ENCODE results near the gene ZFR2.

ZFR2 gene

DNA sequence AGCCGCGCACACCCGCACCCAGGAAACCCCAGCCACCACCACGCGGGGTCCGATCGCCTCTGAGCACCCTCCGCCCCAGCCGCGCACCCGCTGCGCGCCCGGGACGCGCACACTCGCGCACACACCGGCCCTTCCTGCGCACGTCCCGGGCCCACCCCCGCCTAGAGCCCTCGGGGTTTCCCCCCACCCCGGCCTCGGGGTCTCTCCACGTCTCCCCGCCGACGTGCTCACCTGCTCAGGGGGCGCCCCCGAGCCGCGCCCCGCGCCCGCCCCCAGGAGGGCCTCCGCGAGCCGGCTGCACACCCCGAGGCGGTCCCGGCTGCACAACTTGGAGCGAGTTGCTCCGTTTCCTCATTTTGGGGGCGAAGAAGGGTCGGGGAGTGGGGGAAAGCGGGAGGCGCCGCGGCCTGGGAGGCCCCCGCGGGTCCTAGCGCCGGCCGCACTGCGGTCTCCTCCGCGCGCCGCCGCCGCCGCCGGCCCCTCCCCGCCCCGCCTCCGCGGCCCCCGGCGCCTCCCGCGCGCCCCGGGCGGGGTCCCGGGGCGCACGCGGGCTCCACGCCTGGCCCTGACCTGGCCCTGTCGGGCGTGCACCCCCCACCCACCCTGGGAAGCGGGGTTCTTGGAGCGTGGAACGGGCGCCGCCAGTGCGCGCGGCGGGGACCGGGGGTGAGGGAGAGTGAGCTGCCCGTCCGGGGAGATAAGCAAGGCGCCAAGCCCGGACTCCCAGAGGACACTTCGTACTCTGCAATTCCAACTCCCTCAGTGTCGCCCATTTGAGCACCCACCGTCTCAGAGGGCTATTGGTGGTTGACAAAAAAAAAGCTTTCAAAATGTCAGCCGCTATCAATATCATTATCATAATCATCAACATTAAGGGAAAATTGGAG lies 82.7 kb downstream of the ZFR2 start, which contains the start of gene MATK:
MATK (minus strand) TSS at position 444 of the 887 bp plus-strand sequence. CDS start 1,246 bp downstream, outside the sequence.
- DNase-seq (ENCODE audit: low spot score): no peak

DNA sequence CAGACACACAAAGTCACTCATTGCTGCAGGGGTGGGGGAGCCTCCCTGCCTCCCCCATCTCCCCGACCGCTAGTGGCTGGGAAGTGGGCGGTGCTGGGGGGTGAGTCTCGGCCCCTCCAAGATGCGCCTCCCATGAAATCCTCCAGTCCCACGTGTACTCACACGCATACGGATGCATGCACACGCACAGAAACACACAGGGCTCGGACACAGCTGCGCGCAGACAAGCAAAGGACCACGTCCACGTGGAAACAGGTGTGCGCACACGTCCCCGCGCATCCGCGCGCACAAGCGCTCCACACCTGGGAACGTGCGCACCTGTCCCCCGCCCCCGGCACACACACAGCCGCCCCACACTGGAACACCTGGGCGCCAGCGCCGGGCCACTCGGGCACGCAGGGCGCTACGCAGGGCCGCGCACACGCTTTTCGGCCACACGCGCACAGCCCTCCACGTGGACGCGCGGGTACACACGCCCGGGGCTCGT lies 83.3 kb downstream of the ZFR2 start:
- no peak for DNase-seq (ENCODE audit: low spot score)

DNA sequence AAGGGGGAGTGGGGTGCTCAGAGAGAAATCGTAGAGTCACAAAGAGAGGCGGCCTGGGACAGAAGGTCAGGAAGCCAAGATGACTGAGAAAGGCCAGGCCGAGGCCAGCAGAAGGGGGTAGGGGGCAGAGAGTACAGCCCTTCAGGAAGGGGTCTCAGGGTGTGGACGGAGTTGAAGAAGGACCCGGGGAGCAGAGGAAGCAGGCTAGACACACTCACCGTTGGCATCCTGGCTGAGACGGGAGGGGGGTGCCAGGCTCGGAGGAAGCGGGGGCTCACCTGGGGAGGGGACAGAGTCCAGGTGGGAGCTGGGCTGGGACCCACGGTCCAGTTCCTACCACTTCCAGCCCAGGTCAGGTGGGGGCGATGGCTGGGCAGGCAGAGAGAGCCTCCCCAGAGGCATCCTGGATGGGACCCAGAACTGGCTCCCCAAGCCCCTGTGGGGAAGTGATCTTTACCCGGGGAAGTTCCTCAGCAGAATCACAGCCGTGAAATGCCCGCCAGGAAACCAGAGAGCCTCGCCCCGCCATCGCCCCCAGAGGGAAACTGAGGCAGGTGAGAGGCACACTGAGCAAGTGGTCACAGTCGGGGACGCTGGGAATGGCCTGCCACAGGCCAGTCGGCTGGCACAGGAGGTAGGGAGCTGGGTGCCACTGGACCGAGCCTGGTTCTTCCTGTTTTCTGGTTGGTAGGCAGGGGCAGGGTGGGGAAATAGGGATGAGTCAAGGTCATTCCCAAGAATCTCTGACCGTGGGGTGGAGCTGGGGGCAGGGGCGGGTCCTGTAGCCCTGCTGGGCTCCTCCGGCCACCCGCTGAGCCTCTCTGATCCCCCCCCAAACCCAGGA lies 84.0 kb downstream of the ZFR2 start:
- DNase-seq (ENCODE audit: low spot score): no peak

DNA sequence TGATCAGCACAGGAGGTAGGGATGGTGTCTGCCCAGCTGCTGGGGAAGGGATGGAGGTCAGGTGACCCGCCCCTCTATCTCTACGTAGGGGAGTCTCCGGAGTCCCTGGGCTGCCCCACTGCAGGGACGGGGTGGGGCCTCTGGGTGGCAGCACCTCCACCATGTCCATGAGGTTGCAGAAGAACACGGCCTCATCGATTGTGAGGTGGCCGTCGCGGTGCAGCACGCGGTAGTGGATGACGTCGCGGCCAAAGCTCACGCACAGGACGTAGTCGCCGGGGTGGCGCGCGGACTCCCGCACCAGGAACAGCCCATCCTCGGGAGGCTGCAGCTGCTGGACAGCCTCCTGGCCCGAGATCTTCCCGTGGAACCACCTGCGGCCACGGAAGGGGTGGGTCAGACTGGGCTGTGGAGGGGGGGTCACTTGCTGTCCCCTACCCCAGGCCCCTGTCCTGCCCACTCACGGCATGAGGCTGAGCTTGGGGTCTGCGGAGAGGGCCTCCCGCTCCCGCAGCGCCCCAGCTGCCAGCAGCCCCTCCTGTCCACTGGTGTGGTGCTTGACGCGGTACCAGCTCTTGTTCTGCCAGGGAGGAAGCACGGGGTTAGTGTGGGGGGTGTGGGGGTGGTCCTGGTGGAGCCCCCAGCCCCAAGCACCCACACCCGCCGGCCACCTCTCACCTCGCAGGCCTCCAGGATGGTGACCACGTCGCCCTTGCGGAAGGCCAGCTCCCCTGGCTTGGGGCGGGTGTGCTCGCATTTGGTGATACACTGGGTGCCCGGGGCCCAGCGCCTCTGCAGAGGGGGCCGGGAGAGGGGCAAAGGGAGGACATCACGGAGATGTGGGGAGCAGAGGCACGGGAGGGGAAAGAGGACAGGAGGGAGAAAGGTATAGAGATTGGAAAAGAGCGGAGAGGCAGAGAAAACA lies 84.9 kb downstream of the ZFR2 start:
- no peak for DNase-seq (ENCODE audit: low spot score)

DNA sequence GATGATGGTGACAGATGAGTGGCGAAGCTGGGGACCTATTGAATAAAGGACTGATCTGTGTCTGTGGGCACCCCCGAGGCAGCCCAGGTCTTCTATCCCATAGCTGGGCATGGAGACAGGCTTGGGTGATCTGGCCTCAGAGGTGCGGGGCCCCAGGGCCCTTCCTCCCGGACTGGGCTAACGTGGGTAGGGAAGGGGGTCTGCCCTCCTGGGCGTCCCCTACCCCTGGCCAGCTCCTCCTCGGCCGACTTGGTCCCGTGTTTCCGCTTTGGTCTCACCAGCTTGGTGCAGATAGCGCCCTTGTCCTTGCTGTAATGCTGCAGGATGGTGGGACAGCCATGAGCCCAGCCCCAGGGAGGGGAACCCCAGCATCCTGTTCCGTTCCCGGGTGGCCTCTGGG lies 85.9 kb downstream of the ZFR2 start:
- DNase-seq (ENCODE audit: low spot score): no peak

DNA sequence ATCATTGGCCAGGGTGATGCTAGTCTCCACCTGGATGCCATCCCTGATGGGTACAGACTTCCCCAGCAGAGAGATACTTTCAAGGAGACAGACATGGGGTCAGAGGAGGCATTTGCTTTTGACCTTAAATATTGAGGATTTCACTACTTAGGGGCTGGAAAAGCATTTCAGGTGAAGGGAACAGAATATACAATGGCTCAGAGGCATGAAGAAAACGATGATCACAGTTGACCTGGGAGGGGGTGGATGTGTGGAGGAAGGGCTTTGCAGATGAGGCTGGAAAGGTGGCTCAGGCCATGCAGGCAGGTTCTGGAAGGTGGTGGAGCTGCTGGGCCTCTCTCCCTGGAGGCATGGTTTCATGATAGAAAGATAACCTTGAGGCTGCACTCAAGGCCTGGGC lies 86.5 kb downstream of the ZFR2 start:
- no peak for DNase-seq (ENCODE audit: low spot score)

DNA sequence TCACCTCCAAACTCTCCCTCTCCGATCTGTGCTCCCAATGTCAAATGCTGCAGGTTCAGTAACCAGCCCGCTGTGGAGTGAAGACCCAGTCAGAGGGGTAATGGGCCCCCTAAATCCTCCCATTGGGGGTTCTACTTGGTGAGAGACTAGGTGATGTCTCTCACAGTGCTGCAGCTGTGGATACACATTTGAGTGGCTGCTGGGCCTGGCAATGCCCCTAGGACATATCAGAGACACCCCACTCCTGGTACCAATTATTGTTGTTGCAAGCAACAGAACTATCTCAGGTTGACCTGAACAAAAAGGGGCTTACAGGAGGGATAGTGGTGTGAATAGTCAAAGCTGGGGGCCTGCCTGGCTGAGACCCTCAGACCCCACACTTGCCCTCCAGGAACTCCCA lies 87.2 kb downstream of the ZFR2 start:
- no peak for DNase-seq (ENCODE audit: low spot score)

DNA sequence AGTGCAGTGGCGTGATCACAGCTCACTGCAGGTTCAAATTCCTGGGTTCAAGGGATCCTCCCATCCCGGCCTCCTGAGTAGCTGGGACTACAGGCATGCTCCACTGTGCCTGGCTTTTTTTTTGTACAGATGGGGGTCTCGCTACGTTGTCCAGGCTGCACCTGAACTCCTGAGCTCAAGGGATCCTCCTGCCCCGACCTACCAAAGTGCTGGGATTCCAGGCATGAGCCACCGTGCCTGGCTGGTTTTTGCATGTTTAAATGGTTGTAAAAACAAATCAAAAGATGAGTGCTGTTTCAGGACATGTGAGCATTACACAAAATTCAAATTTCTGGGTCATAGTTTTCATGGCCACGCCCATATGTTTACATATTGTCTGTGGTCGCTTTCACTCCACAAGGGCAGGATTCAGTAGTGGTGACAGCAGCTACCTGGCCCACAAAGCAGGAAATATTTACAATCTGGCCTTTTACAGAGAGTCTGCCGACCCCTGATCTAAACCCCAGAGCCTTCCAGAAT lies 88.0 kb downstream of the ZFR2 start:
- DNase-seq (ENCODE audit: low spot score): no peak

DNA sequence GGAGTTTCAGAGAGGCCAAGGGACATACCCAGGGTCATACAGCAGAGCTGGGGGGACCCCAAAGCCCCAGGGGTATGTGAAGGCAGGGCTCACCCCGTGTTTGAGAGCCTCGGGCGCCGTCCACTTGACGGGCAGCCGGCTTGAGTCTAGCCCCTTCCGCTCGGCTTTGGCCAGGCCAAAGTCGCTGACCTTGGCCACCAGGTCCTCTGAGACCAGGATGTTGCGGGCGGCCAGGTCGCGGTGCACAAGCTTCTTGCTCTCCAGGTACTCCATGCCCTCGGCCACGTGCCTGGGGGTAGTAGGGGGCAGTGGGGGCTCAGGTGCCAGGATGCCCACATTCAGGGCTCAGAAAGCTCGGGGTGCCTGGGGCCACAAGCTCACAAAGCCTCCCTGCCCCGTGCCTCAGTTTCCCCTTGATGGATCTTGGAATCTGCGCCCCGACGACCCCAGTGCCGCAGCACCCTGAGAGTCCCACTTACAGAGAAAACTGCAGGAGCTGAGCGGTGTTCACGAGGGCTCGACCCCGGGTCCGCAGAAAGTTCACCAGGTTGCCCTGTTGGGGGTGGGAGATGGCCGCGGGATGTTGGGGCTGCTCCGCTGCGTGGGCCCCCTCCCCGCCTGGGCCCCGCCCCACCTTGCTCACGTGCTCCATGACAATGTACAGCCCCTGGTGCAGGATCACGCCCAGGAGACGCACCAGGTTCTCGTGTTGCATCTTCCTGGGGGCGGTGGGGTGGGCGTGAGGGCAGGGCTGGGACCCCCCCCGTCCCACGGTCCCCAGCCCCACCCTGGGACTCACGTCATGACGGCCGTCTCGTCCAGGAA lies 89.7 kb downstream of the ZFR2 start:
- no peak for DNase-seq (ENCODE audit: low spot score)

DNA sequence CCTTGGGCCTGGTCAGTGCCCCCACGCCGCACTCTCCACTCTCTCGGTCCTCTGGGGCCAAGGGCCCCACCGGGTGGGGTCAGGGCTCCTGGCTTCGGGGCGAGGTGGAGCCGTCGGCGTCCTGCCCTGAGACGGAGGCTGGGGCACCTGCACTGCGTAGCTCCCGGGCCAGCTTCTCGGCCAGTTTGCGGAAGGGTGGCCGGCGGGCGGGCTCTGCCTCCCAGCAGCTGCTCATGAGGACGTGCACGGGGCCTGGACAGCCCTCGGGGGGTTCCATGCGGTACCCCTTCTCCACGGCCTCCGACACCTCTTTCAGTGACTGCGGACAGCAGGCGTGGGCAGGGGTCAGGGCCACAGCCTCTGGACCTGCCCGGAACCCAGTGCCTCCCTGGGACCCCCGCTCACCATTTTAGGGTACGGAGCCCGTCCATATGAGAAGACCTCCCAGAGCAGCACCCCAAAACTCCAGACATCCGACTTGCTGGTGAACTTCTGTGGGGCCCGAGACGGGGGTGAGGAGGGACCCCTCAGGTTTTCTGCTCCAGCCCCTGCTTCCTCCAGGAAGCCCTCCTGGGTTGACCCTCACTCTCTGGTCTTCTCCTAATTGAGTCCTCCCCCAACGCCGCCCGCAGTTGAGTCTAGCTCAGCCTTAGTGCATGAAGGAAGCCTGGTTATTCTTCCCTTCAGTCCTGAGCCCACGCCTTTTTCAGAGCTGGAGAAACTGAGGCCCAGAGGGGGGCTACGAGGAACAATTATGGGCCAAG lies 90.6 kb downstream of the ZFR2 start:
- no peak for DNase-seq (ENCODE audit: low spot score)

DNA sequence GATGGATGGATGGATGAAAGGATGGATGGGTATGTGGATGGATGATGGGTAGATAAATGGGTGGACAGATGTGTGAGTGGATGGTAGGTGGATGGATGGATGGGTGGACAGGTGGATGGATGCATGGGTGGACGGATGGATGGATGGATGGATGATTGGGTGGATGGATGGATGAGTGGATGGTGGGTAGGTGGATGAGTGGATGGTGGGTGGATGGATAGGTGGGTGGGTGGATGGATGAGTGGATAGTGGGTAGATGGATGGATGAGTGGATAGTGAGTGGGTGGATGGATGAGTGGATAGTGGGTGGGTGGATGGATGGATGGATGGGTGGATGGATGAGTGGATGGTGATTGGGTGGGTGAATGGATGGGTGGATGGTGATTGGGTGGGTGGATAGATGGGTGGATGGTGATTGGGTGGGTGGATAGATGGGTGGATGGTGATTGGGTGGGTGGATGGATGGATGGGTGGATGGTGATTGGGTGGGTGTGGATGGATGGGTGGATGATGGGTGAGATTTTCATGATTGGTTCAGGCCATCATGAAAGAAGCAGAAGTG lies 92.3 kb downstream of the ZFR2 start:
- no peak for DNase-seq (ENCODE audit: low spot score)

DNA sequence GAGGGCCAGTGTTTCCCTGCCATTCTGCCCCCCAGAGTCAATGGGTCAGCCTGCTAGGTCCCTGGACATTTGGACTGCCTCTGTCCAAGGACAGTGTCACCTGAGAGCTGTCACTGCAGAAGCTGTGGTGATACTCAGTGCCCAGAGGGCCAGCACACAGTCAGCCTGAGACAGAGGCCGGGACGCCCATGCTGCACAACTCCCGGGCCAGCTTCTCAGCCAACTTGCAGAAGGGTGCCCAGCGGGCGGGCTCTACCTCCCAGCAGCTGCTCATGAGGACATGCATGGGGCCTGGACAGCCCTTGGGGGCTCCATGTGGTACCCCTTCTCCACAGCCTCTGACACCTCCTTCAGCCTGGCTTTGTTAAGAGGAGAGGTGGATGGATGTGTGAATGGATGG lies 93.0 kb downstream of the ZFR2 start:
- no peak for DNase-seq (ENCODE audit: low spot score)

DNA sequence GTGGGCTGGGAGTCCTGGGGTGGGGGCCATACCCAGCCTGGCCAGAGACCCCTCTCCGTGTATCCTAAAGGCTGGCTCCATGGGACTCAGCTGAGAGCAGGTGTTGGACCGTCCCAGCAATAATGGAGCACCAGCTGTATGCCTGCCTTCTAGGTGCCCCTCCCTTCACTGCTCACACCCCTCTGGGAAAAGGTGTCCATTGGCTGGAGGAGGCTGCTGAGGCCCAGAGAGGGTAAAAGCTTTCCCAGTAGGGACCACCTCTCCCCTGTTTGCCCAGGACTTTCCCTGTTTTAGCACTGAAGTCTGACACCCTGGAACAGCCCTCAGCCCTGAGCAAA lies 93.5 kb downstream of the ZFR2 start:
- DNase-seq (ENCODE audit: low spot score): no peak

DNA sequence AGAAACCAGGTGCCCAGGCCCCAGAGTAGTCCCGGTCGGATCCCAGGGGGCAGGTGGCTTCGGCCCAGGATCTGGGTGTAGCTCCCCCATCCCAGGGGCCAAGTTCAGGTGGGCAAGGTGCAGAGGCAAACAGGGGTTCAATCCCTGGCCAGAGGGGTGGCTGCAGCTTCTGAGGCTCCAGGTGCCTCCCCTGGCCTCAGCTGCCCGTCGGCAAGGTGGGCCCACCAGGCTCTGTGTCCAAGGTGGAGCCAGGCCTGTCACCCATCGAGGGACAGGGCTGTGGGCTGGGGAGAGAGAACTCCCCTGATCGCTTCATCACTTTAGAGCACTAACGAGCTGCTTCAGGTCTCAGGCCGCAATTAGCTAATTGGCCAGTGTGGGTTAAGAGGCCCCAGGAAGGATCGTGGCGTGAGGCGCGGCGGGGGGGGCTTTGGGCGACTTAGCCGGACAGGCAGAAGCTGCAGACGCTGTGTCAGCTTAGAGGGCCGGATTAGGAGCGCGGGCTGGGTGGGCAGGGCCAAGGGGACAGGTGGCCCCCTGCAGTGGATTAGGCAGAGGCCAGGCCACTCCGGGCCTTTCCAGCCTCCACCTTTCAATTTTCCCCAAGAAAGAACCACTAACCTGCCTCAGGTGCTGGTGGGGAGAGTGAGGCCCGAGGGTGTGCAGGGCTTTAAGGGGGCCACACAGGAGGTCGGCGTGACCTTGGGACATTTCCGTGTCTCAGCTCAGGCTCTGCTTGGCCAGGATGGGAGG lies 94.0 kb downstream of the ZFR2 start:
- no peak for DNase-seq (ENCODE audit: low spot score)

DNA sequence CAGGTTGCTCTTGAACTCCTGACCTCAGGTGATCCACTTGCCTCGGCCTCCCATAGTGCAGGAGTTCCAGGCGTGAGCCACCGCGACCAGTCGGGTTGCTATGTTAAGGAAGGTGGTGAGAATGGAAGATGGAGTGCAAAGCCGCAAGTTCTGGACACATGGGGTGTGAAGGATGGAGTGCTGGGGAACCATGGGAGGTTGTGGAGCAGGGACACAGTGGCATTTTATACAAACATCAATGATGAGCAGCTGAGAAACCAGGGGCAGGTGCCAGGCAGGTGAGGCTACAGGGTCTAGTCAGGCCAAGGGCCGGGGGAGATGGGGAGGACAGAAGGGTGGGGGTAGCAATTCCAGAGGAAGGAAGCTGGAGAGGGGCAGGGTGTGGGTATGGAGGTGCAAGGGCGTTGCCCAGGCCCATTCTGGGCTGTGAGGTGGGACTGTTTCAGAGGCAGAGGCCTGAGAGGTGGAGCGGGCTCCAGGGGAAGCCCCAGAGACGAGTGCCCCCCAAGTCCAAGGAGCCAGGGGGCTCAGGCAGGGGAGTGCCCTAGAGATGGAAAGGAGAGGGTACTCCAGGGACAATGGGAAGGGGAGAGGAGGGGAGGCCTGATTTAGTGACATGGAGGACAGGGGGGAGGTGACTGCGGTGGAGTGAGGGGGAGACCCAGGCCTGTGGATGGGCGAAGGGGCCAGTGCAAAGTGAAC lies 94.9 kb downstream of the ZFR2 start:
- DNase-seq (ENCODE audit: low spot score): no peak

DNA sequence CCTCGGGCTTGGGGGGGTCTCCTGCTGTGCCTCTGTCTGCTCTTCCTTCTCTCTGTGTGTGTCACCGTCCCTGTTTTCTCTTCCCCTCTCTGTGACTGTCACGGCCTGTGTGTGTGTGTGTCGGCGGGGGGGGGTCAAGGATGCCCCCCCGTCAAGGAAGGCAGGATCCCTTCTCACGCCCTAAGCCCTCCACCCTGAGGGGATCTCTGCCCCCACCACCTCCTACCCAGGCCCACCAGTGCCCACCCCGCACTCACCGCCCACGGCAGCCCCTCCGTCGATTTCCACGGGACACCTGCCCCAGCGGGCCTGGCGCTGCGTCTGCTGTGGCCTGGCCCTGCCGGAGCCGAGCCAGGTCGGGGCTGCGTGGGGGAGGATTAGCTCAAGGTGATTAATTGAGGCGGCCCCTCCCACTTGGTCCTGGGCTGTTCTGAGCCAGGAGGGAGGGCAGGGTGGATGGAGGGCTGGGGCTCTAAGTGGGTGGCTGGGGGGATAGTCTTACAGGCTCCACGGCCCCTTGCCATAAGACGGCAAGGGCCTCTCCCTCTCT lies 96.9 kb downstream of the ZFR2 start, which contains the start of gene RAX2:
RAX2 (minus strand) TSS at position 323 of the 550 bp plus-strand sequence. CDS start 486 bp downstream, outside the sequence.
- no peak for DNase-seq (ENCODE audit: low spot score)

DNA sequence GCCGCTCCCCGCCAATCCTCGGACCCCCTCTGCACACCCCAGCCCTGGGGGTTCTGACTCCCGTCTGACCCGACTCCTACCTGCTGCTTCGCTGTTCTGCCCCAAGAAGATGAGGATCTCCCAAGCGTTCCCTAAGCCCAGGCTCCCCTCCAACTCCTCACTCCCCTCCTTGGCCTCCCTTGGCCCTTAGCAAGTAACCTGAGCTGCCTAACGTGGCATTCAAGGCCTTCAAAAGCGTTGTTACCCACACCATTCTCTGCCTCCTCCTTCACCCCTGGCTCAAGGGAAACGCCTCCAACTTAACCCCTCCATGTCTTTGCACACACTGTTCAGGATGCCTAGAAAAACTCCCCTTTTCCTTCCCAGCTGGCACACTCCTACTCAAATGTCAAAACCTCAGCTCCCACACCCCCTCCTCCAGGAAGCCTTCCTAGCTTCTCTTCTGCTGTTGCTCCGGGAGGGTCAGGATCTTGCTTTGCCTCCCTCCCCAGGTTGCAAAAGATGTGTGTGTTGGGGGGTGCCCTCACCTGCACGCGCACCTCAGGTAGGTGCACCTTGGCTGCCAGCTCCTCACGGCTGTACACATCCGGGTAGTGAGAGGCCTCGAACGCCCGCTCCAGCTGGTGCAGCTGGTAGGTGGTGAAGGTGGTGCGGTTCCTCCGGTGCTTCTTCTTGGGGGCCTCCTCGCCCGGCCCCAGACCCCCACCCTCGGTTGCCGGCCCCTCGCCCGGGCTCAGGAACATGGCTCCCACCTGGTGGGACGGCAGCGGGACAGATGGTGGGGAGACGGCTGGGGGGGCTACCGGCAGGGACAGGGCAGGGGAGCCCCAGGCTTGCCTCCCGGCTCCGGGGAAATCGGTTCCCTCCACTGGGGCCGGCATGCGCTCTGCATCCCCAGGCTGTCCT lies 97.6 kb downstream of the ZFR2 start:
- DNase-seq (ENCODE audit: low spot score): no peak

Data from COLO829 (cell line).